OCI-LY3 (cell line): ENCODE measurements around the gene PTCD1.

Experiments
- EZH2phosphoT487 ChIP-seq: fragments of 200-600 bp; shearing (Covaris generic); IDR thresholded peaks from 2 replicates; pipeline ENCODE4 v1.6.1; 2018; ENCODE audit warnings: antibody characterized with exemption, mixed run types, low read depth
- TF ChIP-seq, protein P1 (sequence below): fragments of 200-600, 300-600 bp; sonication (generic); IDR thresholded peaks from 2 replicates; pipeline ENCODE4 v1.5.1; 2014; ENCODE audit warnings: antibody characterized with exemption, low read length, low read depth

DNA sequence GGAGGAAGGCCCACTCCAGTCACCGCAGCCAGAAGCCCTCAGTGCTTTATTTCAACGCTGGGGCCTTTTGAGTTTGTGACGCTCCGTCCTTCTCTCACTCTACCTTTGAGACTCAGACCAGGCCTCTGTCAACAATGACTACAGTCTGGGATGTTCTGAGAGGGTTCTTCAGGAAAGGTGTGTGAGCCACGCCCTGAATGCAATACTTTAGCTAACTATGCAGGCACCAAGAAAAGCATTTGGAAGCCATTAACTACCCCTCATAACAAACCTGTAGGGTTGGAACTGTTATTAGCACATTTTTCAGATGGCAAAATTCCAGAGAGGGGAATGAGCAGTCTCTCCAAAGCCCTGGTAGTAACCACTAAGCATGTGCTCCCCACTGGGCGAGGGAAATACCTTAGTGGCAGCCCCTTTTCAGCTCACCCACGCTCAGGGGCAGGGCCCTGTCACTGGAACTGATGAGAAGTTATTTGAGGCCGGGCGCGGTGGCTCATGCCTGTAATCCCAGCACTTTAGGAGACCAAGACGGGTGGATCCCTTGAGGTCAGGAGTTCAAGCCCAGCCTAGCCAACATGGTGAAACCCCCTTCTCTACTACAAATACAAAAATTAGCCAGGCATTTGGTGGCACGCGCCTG lies 69.7 kb downstream of the PTCD1 start:
- TF ChIP-seq, protein P1, sequence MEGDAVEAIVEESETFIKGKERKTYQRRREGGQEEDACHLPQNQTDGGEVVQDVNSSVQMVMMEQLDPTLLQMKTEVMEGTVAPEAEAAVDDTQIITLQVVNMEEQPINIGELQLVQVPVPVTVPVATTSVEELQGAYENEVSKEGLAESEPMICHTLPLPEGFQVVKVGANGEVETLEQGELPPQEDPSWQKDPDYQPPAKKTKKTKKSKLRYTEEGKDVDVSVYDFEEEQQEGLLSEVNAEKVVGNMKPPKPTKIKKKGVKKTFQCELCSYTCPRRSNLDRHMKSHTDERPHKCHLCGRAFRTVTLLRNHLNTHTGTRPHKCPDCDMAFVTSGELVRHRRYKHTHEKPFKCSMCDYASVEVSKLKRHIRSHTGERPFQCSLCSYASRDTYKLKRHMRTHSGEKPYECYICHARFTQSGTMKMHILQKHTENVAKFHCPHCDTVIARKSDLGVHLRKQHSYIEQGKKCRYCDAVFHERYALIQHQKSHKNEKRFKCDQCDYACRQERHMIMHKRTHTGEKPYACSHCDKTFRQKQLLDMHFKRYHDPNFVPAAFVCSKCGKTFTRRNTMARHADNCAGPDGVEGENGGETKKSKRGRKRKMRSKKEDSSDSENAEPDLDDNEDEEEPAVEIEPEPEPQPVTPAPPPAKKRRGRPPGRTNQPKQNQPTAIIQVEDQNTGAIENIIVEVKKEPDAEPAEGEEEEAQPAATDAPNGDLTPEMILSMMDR: no peak
- TF ChIP-seq EZH2phosphoT487: no peak
